ENCODE measurements around the gene RANBP2. TPM values are rescaled to one million over a fixed set of nuclear protein-coding genes. Genes with fewer than 3 reads are reported as not detected.
"Not testable (repeated sequence)": the region's sequence is repeated elsewhere in the genome, so short reads cannot be mapped to it uniquely, and the experiment has no call there.

The RANBP2 gene
- polyA plus RNA-seq, 1 donor: 76.0 TPM

DNA sequence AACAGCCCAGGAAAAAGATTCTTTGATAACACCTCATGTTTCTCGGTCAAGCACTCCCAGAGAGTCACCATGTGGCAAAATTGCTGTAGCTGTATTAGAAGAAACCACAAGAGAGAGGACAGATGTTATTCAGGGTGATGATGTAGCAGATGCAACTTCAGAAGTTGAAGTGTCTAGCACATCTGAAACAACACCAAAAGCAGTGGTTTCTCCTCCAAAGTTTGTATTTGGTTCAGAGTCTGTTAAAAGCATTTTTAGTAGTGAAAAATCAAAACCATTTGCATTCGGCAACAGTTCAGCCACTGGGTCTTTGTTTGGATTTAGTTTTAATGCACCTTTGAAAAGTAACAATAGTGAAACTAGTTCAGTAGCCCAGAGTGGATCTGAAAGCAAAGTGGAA lies 48.6 kb downstream of the RANBP2 start:
- DNase-seq: not testable (repeated sequence)

DNA sequence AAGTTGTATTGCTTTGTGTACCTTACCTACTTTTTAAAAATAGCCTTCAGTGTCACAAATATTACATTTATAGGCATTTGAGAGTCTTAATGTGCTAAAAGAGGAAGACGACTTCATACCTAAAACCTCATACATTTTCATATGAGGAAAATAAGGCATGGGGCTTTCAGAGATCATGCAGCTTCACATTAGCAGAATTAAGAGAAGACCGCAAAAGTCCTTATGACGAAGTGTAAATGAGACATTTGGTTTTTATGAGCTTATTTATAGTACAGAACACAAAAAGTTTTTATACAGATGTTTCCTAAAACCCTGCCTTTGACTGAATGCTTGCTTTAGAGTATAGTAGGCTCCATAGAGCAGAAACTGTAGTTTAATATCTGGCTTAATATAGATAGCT lies 57.2 kb downstream of the RANBP2 start:
- DNase-seq: no peak

DNA sequence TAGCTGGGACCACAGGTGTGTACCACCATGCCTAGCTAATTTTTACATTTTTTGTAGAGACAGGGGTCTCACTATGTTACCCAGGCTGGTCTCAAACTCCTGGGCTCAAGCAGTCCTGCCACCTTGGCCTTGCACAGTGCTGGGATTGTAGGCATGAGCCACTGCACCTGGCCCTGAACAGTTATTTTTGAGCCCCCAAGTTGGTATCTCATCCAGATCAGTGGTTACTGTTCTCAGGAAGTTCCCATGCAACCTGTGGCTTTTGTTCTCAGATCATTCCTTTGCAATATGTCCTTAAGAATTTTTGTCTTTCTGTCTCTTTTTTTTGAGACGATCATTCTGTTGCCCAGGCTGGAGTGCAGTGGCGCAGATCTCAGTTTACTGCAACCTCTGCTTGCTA lies 59.6 kb downstream of the RANBP2 start:
- DNase-seq: no peak

DNA sequence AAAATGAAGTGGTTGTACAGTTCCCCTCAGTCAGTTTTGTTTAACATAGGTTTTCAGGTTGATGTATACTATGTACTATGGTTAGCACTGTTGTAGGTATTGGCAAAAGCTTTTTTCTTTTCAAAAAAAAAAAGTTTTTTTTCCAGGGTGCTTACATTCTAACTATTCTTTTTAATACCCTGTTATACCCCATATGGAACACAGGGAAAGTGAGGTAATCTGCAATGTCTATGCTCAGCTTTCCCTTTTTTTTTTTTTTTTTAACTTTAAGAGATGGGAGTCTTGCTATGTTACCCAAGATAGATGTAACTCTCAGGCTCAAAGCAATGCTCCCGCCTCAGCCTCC lies 66.7 kb downstream of the RANBP2 start:
- DNase-seq: no peak

DNA sequence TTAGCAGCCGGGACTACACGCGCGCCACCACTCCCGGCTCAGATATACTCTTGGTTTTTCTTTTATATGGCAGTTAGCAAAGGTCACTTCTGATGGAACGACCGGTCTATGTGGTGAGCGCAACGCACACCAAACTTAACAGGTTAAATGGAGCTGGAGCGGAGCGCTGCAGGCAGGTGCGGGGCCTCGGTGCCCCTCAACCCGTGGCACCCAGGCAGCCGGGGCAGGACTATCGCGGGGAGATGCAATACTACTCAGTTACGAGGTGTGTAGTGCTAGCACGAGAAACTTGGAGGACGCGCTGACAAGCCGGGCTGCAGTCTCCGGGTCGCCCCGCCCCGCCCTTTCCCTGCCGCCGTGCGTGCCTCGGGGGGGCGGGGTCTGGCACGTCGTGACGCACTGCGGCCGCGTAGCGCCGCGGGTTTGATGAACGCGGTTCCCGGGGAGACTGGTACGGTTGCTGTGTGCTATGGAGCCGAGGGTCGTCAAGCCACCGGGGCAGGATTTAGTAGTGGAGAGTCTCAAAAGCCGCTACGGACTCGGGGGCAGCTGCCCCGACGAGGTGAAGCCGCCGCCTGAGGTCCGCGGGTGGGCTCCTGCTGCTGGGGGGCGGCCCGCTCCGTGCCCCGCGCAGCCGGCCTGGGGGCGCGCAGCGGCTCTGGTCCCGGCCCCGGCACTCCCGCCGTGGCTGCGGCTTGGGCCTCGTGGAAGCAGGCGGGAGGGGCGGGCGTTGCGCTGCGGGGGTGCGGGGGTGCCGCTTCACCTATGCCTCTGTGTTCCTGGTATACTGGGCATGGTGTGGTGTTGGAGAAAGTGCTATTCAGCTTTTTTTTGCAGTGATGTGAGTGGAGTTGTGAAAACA lies 67.3 kb downstream of the RANBP2 start, which contains the start of gene CCDC138:
CCDC138 (plus strand) TSS at position 418 of the 862 bp plus-strand sequence; CDS start at position 470, 52 bp downstream.
- peak; percentile 85 for DNase-seq

DNA sequence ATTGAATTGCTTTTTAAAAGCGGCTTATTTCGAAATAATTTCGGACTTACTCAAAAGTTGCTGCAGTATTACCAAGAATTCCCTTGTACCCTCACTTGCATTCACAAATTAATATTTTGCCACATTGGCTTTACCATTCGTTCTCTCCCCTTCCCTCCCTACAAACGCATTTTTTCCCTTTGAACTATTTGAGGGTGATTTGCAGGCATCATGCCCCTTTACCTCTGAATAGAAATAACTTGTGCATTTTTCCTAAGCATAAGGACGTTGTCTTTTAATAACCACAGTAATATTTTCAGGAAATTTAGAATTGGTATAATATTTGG lies 67.9 kb downstream of the RANBP2 start:
- no peak for DNase-seq

DNA sequence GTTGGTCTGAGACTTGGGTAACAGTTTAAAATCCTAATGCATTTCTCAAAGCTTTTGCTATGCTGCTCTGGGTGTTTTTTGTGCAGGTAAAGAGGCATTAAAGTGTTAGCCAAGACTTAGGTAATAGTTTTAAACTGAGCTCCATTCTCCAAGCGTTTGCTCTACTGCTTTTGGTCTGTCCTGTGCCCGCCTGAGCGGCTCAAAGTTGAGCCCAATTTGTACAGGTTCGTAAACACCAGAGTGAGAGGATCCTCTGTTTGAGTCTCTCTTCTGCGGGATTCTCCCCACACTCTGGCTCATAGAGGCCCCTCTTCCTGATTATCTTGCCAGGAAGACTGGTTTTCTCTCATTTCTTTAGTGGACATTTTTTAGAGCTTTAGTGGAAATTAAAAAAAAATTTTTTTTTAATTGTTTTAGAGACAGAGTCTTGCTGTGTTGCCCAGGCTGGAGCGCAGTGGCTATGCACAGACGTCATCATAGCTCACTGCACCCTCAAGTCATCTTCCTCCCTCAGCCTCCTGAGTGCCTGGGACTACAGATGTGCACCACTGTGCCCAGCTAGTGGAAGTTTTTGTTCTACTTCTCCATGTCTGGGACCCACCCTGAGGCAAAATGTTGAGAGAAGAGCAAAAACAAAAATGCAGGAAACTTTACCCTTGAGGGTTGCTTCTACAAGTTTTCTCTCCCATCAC lies 83.9 kb downstream of the RANBP2 start:
- no peak for DNase-seq

DNA sequence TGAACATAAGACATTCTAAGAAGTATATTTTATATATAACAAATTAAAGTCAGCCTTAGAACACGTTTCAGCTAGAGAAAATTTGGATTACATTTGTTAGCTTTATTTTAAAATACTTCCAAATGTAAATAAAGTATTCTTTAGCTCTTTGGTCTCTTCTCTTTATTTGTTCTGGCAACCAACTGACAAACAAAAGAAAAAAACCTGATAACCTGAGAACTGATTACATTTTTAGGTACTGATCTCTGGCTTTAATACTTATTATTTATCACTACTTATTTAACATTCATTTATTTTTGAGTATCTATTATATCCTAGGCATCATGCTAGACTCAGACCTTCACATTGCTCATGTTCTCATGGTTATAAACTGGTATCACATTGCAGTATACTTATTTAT lies 85.8 kb downstream of the RANBP2 start:
- no peak for DNase-seq

DNA sequence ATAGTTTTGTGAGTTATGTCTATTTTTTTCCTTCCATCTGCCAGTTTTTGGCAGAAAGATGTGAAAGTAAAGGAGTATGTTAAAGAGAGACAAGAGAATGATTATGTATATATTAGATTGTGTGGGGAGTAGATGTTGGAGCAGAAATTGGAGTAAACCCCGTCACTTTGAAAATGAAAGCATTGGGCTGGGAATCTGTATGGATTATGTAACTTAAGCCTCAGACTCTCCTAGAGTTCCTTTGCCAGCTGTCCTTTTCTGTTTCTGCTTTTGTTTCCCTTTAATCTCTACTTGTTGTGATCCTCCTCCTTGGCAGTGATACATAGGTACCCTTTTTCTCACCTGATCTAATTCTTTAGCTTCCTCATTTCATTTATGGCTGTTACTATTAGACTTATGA lies 86.5 kb downstream of the RANBP2 start:
- no peak for DNase-seq

DNA sequence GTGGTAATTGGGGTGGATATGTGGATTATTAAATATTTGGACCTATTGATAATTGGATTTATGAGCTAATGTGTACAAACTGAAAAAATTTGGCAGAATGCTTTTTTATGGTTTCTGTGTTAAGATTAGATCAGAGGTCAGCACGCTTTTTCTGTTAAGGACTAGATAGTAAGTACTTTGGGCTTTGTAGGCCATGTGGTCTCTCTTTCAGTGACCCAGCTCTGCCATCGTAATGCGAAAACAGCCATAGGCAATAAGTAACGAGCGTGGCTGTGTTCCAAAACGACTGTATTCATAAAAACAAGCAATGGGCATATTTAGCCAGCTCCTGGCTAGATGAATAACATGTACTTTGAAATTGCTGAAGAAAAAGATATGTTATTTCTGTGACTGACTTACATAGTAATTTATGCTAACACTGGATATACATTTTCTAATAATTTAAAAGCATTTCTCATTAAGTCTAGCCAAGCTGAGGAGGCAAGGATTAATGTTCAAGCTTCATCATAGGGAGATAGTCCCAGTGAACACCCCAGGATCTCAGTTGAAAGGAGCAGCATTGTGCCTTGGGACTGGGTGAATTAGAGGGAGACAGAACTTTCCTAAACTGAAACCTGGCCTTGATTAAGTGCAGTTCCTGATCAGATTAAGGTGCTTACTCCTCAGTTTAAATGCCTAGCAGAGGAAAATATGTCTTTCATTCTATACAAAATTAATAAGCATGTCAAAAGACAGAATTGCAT lies 87.3 kb downstream of the RANBP2 start:
- DNase-seq: no peak

DNA sequence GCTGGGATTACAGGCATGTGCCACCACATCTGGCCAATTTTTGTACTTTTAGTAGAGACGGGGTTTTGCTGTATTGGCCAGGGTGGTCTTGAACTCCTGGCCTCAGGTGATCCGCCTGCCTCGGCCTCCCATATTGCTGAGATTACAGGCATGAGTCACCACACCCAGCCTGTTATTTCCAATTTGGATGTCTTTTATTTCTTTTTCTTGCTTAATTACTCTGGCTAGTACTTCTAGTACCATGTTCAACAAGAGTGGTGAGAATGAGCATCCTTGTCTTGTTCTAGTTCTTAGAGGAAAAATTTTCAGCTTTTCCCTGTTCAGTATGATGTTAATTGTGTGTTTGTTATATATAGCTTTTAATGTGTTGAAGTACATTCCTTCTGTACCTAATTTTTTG lies 90.7 kb downstream of the RANBP2 start:
- DNase-seq: no peak

DNA sequence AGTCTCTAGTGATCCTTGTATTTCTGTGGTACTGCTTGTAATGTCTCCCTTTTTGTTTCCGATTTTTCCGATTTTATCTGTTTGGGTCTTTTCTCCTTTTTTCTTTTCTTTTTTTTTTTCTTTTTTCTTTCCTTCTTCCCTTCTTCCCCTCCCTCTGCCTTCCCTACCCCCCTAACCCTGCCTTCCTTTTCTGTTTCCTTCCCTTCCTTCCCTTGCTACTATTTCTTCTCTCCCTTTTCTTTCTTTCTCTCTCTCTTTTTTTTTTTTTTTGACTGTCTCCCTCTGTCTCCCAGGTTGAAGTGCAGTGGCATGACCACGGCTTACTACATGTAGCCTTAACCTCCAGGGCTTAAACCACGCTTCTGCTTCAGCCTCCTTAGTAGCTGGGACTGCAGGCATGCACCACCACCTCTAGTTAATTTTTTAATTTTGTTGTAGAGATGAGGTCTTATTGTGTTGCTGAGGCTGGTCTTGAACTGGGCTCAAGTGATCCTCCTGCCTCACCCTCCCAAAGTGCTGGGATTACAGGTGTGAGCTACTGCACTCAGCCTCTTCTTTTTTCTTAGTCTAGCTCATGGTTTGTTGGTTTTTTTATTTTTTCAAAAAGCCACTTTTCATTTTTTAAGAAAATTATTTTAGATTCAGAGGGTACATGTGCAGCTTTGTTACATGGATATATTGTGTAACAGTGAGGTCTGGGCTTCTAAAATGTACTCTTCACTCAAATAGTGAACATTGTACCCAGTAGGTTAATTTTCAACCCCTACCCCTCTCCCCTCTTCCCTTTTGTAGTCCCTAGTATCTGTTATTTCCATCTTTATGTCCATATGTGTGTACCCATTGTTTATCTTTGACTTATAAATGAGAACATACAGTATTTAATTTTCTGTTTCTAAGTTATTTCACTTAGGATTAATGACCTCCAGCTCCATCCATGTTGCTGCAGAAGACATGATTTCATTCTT lies 92.0 kb downstream of the RANBP2 start:
- no peak for DNase-seq

DNA sequence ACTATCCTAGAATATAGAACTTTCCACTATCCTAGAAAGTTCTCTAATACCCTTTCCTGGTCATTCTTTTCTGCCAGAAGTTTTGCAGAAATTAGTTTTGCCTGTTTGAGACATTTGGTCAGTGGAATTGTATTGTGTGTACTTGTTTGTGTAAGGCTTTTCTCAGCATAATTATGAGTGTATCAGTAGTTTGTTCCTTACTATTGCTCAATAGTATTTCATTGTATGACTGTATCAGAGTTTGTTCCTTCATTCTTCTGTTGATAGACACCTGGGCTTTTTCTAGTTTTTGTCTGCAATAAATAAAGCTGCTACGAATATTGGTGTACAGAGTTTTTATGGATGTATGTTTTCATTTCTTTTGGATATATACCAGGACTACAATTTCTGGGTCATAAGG lies 94.5 kb downstream of the RANBP2 start:
- no peak for DNase-seq

DNA sequence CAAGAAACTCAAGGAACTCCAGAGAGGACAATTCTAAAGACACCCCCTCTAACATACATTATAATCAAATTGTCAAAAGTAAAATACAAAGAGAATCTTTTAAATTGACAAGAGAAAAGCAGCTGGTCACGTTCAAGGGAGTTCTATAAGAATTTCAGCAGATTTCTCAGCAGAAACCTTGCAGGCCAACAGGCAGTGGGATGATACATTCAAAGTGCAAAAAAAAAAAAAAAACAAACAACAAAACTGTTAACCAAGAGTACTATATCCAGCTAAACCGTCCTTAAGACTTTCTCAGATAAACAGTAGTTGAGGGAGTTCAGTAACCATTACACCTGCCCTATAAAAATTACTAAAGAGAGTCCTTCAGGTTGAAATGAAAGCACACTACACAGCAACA lies 101.2 kb downstream of the RANBP2 start:
- DNase-seq: no peak

DNA sequence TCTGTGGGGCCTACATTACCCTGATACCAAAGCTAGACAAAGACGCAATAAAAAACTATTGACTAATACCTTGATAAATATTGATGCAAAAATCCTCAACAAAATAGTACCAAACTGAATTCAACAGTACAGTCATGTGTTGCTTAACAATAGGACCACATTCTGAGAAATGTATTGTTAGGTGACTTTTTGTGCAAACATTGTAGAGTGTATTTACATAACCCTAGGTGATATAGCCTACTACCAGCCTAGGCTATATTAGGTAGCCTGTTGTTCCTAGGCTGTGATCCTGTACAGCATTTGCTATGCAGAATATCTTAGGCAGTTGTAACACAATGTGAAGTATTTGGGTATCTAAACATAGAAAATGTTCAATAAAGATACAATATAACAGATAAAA lies 104.0 kb downstream of the RANBP2 start:
- DNase-seq: no peak

DNA sequence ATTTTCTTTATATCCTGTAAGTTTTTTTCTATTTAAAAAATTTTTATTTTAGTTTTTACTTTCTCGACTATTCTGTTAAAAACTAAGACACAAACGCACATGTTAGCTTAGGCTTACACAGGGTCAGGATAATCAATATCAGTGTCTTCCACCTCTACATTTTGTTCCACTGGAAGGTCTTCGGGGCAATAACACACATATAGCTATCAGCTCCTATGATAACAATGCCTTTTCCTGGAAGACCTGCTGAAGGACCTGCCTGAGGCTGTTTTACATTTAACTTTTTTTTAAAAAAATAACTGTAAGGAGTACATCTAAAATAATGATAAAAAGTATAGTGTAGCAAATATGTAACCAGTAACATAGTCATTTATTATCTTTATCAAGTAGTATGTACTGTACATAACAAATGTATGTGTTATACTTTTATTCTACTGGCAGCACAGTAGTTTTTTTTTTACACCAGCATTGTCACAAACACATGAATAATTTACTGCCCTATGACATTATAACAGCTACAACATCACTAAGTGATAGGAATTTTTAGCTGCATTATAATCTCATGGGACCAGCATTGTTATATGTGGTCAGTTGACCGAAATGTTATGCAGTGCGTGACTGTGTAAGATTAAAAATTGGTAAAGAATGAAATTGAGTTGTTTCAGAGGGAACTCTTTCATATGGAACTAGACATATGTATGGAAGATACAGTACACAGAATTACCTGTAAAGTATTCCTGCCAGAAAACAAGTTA lies 105.2 kb downstream of the RANBP2 start:
- DNase-seq: no peak

DNA sequence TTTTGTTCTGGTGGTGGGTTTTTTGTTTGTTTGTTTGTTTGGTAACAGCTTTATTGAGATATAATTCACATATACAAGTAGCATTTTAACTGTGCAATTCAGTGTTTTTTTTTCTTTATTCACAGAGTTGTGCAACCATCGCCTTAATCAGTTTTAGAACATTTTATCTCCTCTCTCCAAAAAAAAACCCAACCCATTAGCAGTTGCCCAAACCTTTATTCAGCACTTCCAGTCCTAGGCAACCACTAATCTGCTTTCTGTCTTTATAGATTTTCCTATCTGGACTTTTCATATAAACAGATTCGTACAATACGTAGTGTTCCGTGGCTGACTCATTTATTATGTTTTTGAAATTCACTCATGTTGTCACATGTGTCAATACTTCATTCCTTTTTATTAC lies 106.0 kb downstream of the RANBP2 start:
- DNase-seq: no peak

DNA sequence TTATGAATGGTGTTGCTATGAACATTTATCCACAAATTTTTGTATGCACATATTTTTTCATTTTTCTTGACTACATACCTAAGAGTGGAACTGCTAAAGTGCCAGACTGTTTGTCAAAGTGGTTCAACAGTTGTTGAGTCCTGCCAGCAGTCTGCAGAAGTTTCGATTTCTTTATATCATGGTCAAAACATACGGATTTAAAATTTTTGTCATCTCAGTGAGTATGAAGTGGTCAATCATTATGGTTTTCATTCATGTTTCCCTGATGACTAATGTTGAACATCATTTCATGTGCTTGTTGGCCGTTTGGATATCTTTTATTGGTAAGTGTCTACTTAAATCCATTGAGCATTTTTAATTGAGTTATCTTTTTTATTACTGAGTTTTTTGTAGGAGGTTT lies 106.5 kb downstream of the RANBP2 start:
- DNase-seq: no peak

DNA sequence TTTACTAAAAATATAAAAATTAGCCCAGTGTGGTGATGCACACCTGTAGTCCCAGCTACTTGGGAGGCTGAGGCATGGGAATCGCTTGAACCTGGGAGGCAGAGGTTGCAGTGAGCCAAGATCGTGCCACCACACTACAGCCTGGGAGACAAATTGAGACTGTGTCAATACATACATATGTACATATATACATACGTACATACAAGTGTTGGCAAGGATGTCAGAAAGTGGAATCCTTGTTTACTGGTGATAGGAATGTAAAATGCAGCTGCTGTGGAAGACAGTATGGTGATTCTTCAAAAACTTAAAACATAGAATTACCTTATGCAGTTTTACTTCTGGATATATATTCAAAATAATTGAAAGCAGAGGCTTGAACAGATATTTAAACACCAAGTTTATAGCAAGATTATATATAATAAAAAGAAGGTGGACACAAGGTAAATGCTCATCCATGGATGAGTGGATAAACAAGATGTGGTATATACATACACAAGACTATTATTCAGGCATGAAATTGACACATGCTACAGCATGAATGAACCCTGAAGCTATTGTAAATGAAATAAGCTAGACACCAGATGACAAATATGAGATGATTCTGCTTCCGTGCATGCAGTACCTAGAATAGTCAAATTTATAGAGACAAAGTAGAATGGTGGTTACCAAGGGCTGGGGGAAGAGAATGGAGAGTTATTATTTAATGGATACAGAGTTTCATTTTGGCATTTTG lies 110.5 kb downstream of the RANBP2 start:
- no peak for DNase-seq

DNA sequence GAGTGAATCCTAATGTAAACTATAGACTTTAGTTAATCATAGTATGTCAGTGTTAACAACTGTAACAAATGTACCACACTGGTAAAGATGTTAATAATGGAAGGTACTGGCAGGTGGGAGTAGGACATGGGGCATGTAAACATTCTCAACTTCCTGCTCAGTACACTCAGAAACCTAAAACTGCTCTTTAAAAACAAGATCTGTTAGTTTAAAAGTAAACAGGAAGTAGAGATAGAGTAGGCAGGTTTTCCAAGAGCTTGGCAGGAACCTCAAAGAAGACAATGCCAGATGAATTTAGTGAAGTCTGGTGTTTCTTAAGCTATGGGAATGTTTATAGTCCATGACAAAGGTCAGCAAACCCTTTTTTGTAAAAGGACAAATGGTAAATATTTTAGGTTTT lies 113.9 kb downstream of the RANBP2 start:
- DNase-seq: peak; percentile 6

All from left kidney (tissue), 2 donors.